GM18499 (cell line): ENCODE measurements around the gene YES1.
"Not testable (repeated sequence)": the region's sequence is repeated elsewhere in the genome, so short reads cannot be mapped to it uniquely, and the experiment has no call there.

Experiments used
- ATAC-seq: cut with Tn5 transposase; IDR thresholded peaks from one replicate; pipeline ENCODE4 v1.9.1; 2021; ENCODE audit warnings: moderate number of reproducible peaks; ENCODE audit not compliant: insufficient read depth, unreplicated experiment

Gene YES1

DNA sequence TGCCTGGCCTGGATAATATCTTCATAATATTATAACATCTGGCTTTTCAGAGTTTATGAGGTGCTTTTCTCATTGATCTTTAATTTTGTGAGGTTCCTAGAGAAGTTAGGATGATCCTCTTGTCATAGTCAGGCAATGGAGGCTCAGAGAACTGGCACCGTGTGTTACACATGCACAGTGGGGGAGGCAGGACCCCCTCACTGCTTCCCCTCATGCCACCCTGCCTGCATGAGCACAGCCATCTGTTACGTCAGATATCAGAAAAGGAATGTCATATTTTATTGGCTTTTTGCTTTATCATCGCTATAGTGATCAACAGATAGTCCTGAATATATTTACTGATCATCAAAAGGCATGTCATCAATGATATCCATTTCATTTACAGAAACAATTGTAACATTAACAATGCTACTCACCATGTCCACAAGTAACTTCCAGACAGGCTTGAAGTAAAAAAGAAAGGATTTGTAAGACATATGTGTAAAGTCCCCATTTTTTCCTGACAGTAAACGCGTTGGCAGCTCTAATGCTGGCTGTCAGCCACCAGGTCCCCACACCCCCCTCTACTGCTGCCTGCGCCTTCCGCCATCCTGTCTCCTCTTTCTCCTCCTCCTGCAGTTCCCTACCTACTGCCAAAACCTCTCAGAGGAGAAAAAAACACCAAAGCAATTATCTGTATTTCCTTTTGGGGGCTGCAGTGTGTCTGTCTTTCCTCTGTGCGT, 118.4 kb downstream of the YES1 start:
- ATAC-seq, result no peak

GRCh38 chr18:692824-693223, 119.2 kb downstream of the YES1 start:
- no peak for ATAC-seq

DNA sequence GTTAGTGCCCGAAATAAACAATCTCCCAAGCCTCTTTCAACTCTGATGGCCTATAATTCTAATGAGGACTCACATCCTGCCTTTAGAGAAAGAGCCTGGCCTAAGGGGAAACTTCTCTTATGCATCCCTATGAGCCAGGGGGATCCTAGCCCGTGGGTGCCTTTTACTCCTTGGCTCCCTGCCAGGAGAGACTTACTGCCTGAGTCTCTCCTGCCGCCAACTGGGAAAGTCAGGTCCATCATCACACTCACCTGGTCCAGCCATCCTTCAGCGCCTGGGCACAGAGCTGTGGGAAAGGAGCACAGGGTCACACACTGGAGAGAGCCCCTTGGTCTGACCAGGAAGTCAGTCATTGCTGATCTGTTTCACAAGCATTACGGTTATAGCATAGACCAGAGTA, 123.7 kb downstream of the YES1 start:
- ATAC-seq, result no peak

DNA sequence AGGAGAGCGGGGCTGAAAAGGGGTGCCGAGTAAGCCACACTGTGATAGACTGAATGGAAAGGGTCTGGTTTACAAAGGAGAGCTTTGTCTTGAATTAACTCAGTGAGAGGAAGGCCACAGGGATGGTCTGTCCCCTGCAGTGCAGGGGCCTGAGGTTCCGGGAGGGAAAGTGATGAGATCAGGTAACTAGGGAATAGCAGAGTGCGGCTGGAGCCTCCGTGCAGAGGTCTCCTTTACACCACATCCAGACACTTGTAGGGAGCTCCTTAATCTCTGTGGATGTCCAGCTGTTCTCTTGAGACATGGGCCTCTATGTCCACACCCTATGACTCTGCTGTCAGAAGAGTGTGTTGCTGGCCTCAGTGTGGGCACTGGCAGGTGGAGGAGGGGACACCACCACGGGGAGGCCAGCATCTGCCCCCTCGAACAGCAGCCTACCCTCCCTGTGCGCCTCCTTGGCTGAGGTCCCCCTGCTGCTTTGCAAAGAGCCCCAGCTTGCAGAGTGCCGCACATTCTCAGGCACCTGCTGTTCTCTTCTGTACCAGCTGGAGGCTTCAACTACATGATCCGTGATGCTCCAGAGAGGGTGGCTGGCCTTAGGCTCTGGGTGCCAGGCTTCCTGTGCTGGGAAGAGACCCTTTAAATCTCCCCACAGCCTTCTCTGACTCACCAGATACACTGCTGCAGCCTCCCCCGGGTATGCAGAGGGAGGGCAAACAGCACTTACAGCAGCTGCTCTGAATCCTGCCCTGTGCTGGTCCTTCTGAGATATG, 125.5 kb downstream of the YES1 start:
- no peak for ATAC-seq

DNA sequence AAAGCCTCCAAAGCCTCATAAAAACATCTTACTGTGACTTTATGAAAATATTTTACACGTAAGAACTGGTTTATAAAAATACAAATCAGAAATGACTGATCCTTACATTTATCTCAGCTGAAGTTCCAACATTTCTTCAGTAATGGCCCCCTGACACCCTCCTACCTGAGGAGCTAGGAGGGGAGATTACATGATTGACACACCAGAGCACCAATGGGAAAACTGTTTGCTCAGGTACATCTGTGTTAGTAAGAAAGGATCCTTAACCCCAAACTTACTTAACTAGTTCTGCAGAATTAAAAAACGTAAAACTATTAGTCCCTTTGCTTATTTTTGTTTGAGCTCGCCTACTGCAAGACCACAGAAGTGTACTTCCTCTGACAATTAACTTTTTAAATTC, 126.6 kb downstream of the YES1 start:
- ATAC-seq, result no peak

- no peak for ATAC-seq
Measured at GRCh38 chr18:683531-683930, 128.5 kb downstream of the YES1 start.

GRCh38 chr18:682833-683232, 129.2 kb downstream of the YES1 start:
- no peak for ATAC-seq

DNA sequence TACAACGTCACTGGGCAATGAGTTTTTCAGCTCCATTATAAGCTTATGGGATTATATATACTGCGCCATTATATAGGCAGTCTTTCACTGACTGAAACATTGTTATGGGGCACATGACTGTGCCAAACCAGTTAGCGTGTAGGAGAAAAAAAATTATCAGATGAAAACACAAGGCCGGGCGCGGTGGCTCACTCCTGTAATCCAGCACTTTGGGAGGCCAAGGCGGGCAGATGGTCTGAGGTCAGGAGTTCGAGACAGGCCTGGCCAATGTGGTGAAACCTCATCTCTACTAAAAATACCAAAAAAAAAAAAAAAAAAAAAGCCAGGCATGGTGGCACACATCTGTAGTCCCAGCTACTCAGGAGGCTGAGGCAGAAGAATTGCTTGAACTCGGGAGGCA, 129.6 kb downstream of the YES1 start:
- ATAC-seq, result not testable (repeated sequence)

GRCh38 chr18:681985-682384, 130.1 kb downstream of the YES1 start:
- no peak for ATAC-seq

- ATAC-seq, result no peak
Measured at GRCh38 chr18:680392-680791, 131.7 kb downstream of the YES1 start.

DNA sequence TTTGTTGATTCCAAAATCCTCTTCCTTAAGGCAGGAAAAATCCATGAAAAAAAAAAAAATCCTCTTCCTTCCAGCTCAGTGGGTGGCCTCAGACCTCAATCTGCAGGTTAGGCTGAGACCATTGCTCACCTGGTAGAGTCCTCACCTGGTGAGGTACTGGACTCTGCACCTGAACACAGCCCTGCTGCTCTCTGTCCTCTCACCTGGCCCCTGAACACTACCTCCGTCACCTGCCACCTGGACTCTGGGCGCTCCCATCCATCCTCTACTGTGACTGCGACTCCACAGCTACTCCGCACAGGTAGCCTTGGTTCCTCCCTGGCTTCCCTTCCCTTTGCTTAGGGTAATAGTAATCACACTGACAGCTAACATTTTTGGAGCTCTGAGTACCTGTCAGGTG, 132.5 kb downstream of the YES1 start:
- ATAC-seq, result no peak

GRCh38 chr18:678482-679182, 133.4 kb downstream of the YES1 start:
- ATAC-seq, result no peak

GRCh38 chr18:677951-678381, 134.1 kb downstream of the YES1 start:
- ATAC-seq, result no peak

DNA sequence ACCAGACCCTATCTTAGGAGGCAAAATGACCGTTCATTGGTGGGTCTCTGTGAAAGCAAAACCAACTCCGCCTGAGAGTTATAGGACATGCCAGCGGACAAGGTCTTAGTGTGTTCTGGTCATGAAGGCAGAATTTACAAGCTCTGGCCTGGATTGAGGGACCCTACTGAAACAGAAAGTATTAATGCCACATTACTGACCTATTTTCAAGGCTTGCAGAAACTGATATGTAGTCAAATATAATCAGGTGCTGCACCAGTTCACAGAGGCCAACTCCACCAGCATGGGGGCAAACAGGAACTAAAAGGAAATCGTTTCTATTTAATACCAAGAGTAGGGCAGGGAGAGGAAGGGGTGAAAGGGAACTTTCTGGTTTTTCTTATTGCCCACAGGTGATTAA, 134.9 kb downstream of the YES1 start:
- ATAC-seq, result no peak

DNA sequence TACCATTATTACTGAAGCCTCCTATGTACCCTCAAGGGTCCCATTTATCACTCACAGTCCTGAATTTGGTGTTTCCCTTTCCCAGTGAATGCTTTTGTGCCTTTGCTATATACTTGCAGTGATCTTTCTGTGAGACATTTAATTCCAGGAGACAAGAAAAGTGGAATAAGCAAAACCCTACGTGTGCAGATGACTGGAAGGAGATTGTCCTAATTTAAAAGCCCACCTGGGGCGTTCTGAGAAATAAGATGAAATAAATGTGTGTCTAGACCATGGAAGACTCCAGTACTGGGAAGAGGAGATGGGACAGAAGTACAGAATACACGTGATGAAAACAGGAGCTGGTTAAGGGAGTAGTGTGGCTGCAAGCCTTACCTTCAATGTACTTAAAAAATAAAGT, 135.3 kb downstream of the YES1 start:
- ATAC-seq, result no peak

- ATAC-seq, result no peak
Measured at GRCh38 chr18:676069-676468, 136.0 kb downstream of the YES1 start.

DNA sequence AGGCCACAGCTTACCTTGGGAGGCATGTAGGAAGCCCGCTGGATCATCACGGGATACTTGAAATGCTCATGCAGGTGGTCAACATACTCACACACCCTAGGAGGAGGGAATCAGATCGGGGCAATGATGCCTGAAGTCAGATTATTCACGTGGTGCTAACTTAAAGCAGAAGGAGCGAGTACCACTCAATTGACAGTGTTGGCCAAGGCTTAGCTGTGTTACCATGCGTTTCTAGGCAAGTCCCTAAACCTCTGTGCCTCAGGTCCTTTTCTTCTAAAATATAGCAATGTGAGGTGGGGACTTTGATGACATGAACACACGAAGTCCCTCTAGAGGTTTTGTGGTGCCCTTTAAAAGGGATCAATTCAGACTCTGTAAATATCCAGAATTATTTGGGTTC, 136.7 kb downstream of the YES1 start:
- no peak for ATAC-seq

- ATAC-seq, result no peak
Measured at GRCh38 chr18:673769-674168, 138.3 kb downstream of the YES1 start.

- ATAC-seq, result no peak
Measured at GRCh38 chr18:673317-673716, 138.7 kb downstream of the YES1 start.
